Tibial nerve (tissue), 4 donors: Measurements from ENCODE around the gene PLK4. TPM values are rescaled to one million over a fixed set of nuclear protein-coding genes. Genes with fewer than 3 reads are reported as not detected.
"Not testable (repeated sequence)": the region's sequence is repeated elsewhere in the genome, so short reads cannot be mapped to it uniquely, and the experiment has no call there.

Experiments used
- DNase-seq, 2 donors: peaks; one replicate each; pipeline ENCODE4 v3.0.0-alpha.2; 2019; ENCODE audit warnings: low spot score in 2 of 2
- H3K27ac ChIP-seq, 4 donors: fragments of 200-600 bp; sonication (generic) in 3 of 4; one replicate each; pipeline ENCODE4 v1.5.1; 2017 to 2019; ENCODE audit warnings: mild to moderate bottlenecking in 1 of 4
- H3K27me3 ChIP-seq, 2 donors: fragments of 200-600 bp; sonication (generic) in 1 of 2; one replicate each; pipeline versions ENCODE4 v1.5.1 to v1.6.0; 2017 to 2019
- H3K36me3 ChIP-seq, 3 donors: fragments of 200-600 bp; sonication (generic); one replicate each; pipeline ENCODE4 v1.5.1; 2018 to 2019
- H3K4me1 ChIP-seq, 4 donors: fragments of 200-600 bp; sonication (generic) in 3 of 4; one replicate each; pipeline ENCODE4 v1.5.1; 2017 to 2019
- H3K4me3 ChIP-seq, 4 donors: fragments of 200-600 bp; sonication (generic) in 3 of 4; one replicate each; pipeline ENCODE4 v1.5.1; 2017 to 2019; ENCODE audit warnings: mild to moderate bottlenecking in 1 of 4, moderate library complexity in 1 of 4
- H3K9me3 ChIP-seq, 4 donors: fragments of 200-600 bp; sonication (generic) in 3 of 4; one replicate each; pipeline ENCODE4 v1.5.1; 2017 to 2019
- EP300 ChIP-seq, 2 donors: sonication (generic); formaldehyde crosslinking; IDR thresholded peaks; one replicate each; pipeline ENCODE4 v1.6.1; 2017; ENCODE audit warnings: antibody characterized with exemption in 2 of 2, mild to moderate bottlenecking in 1 of 2
- POLR2A ChIP-seq, 2 donors: fragments of 450-650 bp; IDR thresholded peaks; one replicate each; pipeline ENCODE4 v1.6.1; 2017; ENCODE audit warnings: antibody characterized with exemption in 2 of 2, mild to moderate bottlenecking in 2 of 2, moderate library complexity in 2 of 2
- WGBS, 2 donors: methylation state at CpG; one replicate each; pipeline ENCODE4 v1.1.5; 2018; 5-methylcytosine and 5-hydroxymethylcytosine counted together
- small RNA-seq: library from RNA; depleted of rRNA; stranded (forward); fragments of <200 nt; gene quantifications from one replicate; pipeline ENCODE3, GENCODE V24; 2016
- total RNA-seq, 4 donors: library from RNA; depleted of rRNA; stranded (reverse); fragments of >200 nt; gene quantifications; one replicate each; pipeline ENCODE4 v1.1.0, GENCODE V29; 2016
- TF ChIP-seq, protein P1 (sequence below), 5 experiments: fragments of 200-600 bp in 3 of 5; fragments of 450-650 bp in 2 of 5; sonication (generic) in 3 of 5; IDR thresholded peaks; one replicate each; pipeline ENCODE4 v1.5.1; 2016 to 2019; ENCODE audit warnings: antibody characterized with exemption in 5 of 5, mild to moderate bottlenecking in 3 of 5, moderate library complexity in 2 of 5

The PLK4 gene
- total RNA-seq, 4 donors from 2014 or later: 0.44 to 2.0 (median 0.76) TPM

DNA sequence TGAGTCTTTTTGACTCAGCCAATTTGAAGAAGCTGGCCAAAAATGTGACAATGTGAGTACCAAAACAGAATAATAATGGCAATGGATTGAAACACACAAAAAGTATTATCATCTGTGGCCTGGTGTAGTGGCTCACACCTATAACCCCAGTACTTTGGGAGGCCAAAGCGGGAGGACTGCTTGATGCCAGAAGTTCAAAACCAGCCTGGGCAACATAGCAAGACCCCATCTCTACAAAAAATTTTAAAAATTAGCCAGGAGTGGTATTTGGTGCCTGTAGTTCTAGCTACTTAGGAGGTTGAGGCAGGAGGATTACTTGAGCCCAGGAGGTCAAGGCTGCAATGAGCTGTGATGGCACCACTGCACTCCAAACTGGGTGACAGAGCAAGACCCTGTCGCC, 41.5 kb downstream of the PLK4 start:
- Histone ChIP-seq H3K9me3 (no peaks in the 10 kb centered on the region), H3K4me1 (no peaks in the 10 kb centered on the region), H3K27ac (no peak overlapping the region), H3K27me3 (no peaks in the 10 kb centered on the region), H3K4me3 (no peak overlapping the region), H3K36me3 (peaks cover 0 to 85% (median 0%) of the 10 kb centered on the region in 3 donors)
- WGBS, 2 donors: 99 to 100% methylated on average over 2 of the region's 2 CpGs
- TF ChIP-seq, protein P1, sequence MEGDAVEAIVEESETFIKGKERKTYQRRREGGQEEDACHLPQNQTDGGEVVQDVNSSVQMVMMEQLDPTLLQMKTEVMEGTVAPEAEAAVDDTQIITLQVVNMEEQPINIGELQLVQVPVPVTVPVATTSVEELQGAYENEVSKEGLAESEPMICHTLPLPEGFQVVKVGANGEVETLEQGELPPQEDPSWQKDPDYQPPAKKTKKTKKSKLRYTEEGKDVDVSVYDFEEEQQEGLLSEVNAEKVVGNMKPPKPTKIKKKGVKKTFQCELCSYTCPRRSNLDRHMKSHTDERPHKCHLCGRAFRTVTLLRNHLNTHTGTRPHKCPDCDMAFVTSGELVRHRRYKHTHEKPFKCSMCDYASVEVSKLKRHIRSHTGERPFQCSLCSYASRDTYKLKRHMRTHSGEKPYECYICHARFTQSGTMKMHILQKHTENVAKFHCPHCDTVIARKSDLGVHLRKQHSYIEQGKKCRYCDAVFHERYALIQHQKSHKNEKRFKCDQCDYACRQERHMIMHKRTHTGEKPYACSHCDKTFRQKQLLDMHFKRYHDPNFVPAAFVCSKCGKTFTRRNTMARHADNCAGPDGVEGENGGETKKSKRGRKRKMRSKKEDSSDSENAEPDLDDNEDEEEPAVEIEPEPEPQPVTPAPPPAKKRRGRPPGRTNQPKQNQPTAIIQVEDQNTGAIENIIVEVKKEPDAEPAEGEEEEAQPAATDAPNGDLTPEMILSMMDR (IDR thresholded peaks at IDR 0.05): no peak
- TF ChIP-seq EP300 (IDR thresholded peaks at IDR 0.05) (no peak), POLR2A (IDR thresholded peaks at IDR 0.05) (no peak)
- DNase-seq: no peak

DNA sequence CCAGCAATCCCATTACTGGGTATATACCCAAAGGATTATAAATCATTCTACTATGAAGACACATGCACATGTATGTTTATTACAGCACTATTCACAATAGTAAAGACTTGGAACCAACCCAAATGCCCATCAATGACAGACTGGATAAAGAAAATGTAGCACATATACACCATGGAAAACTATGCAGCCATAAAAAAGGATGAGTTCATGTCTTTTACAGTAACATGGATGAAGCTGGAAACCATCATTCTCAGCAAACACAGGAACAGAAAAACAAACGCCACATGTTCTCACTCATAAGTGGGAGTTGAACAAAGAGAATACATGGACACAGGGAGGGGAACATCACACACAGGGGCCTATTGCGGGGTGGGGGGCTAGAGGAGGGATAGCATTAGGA, 45.0 kb downstream of the PLK4 start:
- H3K27me3 ChIP-seq, H3K9me3 ChIP-seq, H3K4me1 ChIP-seq, H3K27ac ChIP-seq, H3K4me3 ChIP-seq, DNase-seq: not testable (repeated sequence)
- WGBS, 2 donors: 98 to 99% methylated on average over 2 of the region's 2 CpGs
- peaks cover 0 to 79% (median 0%) of the 10 kb centered on the region in 3 donors for H3K36me3 ChIP-seq

DNA sequence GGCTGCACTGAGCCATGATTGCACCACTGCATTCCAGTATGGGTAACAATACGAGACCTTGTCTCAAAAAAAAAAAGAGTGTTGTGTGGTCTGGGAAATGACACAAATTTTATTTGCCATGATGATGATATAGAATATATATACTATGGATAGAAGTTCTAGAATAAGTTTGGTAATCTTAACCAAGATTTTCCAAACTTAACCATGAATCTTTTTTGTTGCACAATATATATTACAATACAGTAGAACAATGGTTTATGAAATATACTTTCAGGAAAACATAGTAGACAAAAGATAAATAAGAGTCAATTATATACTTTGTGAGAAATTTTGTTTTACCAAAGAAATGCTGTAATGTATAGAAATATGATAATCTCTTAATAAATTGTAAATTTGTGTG, 49.5 kb downstream of the PLK4 start:
- no peaks in the 10 kb centered on the region for H3K9me3 ChIP-seq
- H3K36me3 ChIP-seq: peaks cover 0 to 60% (median 0%) of the 10 kb centered on the region in 3 donors
- no peak overlapping the region for H3K27ac ChIP-seq
- H3K27me3 ChIP-seq: no peaks in the 10 kb centered on the region
- TF ChIP-seq EP300 (IDR thresholded peaks at IDR 0.05) (no peak), POLR2A (IDR thresholded peaks at IDR 0.05) (no peak)
- no peak for DNase-seq
- 88 to 97% methylated on average over 1 of the region's 1 CpG for WGBS, 2 donors
- no peaks in the 10 kb centered on the region for H3K4me1 ChIP-seq
- H3K4me3 ChIP-seq: no peak overlapping the region

DNA sequence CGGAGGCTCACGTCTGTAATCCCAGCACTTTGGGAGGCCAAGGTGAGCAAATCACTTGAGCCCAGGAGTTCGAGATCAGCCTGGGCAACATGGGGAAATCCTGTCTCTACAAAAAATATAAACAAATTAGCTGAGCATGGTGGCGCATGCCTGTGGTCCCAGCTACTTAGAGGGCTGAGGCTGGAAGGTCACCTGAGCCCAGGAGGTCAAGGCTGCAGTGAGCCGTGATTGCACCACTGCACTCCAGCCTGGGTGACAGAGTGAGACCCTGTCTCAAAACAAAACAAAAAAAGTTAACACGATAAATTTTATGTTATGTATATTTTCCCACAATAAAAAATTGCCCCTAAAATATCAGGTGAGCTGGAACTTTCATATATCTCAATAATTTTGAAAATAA, 51.1 kb downstream of the PLK4 start:
- H3K27me3 ChIP-seq, H3K27ac ChIP-seq, H3K9me3 ChIP-seq, H3K4me3 ChIP-seq, DNase-seq, H3K4me1 ChIP-seq: not testable (repeated sequence)
- WGBS, 2 donors: 92 to 93% methylated on average over 6 of the region's 6 CpGs
- peaks cover 0 to 51% (median 0%) of the 10 kb centered on the region in 3 donors for H3K36me3 ChIP-seq

DNA sequence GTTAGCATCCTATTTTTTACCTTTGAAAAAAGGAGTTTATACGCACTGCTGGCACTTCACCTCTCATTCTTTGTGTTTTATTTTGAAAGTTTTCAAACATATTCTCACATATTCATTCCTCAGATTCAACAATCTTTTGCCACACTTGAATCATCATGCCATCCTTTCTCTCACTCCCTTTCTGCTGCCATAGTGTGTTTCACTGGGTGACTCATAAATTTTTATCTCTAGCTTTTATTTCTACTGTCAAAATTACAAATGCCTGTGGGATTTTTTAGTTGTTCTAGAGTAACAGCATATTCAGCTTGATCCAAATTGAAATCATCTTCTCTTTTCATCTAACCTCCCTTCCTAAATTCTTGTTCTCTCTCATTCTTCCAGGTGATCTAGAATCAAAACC, 56.3 kb downstream of the PLK4 start:
- DNase-seq: no peak
- TF ChIP-seq, protein P1 (IDR thresholded peaks at IDR 0.05): no peak
- no peak for TF ChIP-seq EP300 (IDR thresholded peaks at IDR 0.05)
- Histone ChIP-seq H3K4me1 (no peaks in the 10 kb centered on the region), H3K27ac (no peak overlapping the region), H3K36me3 (peaks cover 0 to 26% (median 0%) of the 10 kb centered on the region in 3 donors), H3K9me3 (no peaks in the 10 kb centered on the region), H3K4me3 (no peak overlapping the region), H3K27me3 (no peaks in the 10 kb centered on the region)
- whole genome bisulfite sequencing, 2 donors: 92 to 100% methylated on average over 1 of the region's 1 CpG

Small RNA genes within 50 kb of the gene (small RNA-seq; reads per million reads assigned to genes)
- gene RNU6-583P: not detected

Other genes with a start within 250 kb of the PLK4 start
- 10 to 100 TPM; 10.5 to 28.8 (median 18.0) TPM for gene INTU, start 247.9 kb upstream of the PLK4 start, total RNA-seq
- not detected for gene SLC25A31, start 150.5 kb upstream of the PLK4 start, total RNA-seq
- gene HSPA4L, start 98.6 kb upstream of the PLK4 start, total RNA-seq: 1 to 10 TPM; 3.3 to 7.6 (median 5.3) TPM
- gene MFSD8, start 84.3 kb downstream of the PLK4 start, total RNA-seq: 10 to 100 TPM; 21.3 to 53.1 (median 31.5) TPM
- gene ABHD18, start 84.5 kb downstream of the PLK4 start, total RNA-seq: 10 to 100 TPM in 2 of 4 donors, 1 to 10 TPM in 2; 8.0 to 17.7 (median 10.1) TPM
- gene LARP1B, start 180.4 kb downstream of the PLK4 start, total RNA-seq: 10 to 100 TPM; 23.1 to 43.8 (median 34.4) TPM